HG03097 (cell line): ENCODE results near the gene PTPRN2.
"Not testable (repeated sequence)": the region's sequence is repeated elsewhere in the genome, so short reads cannot be mapped to it uniquely, and the experiment has no call there.

ENCODE experiments used
- ATAC-seq: cut with Tn5 transposase; IDR thresholded peaks from one replicate; pipeline ENCODE4 v1.9.1; 2021; ENCODE audit not compliant: unreplicated experiment, low FRiP score

Gene PTPRN2

DNA sequence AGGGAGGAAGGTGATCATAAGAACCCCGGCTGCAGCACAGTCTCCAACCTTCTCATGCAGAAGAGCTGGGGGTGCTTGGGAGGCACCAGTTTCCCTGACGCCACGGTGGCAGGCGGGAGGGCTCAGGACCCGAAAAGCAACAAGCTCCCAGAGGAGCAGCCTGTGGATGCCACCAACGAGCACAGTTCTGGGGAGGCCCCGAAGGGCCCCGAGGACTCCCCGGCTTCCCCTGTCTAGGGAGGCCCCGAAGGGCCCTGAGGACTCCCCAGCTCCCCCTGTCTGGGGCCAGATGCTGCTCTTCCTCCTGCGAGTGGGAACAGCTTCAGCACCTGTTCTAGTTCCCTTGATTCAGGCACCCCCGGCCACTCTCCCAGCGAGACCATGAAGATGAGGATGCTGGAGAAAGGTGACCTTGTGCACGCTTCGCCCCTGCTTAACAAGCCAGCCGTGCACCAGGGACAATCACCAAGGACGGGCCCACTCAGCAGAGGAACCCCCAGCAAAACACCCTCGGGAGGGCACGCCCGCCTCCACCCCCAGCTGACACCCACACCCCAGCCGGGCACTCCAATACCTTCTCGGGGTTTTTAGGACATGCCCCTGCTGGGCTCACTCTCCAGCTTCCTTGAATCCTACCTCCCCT is 112.5 kb downstream of the PTPRN2 start:
- no peak for ATAC-seq

DNA sequence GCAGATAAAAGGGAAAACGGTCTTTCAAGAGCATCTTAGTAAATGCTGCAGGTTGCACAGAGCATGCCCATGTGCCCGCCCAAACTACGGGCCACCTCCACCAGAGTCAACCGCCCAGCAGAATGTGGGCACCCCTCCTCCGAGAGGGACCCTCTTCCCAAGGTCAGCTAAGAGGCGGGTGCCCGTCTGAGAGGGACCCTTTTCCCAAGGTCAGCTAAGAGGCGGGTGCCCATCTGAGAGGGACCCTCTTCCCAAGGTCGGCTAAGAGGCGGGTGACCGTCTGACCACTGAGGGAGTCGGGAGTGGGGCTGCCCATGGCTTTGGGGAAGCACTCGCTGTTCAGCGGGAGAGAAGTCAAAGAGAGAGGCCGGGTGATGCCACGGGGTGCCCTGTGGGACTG is 113.1 kb downstream of the PTPRN2 start:
- no peak for ATAC-seq

GRCh38 chr7:158473946-158474345 is 113.7 kb downstream of the PTPRN2 start:
- no peak for ATAC-seq

GRCh38 chr7:158473221-158473620 is 114.4 kb downstream of the PTPRN2 start:
- no peak for ATAC-seq

DNA sequence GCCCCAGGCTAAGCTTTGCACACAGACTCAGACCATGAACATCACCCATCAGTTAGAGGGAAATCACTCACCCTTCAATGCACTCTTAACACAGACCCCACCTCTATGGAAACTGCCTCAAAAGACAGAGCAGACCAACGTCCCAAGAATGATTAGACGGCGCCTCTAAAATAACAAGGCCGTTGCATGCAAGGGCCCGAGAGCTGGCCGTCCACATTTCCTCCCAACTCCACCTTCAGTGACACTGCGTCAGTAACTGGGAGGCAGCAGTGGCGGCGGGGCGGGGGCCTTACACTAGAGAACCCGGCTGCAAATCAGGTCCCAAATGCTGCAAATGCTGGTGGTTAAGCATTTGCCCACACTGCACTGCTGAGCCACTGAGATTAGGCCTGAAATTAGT is 115.0 kb downstream of the PTPRN2 start:
- no peak for ATAC-seq

GRCh38 chr7:158471716-158472115 is 115.9 kb downstream of the PTPRN2 start:
- no peak for ATAC-seq

- ATAC-seq, result no peak
These were observed 117.3 kb downstream of the PTPRN2 start for GRCh38 chr7:158470336-158470735.

DNA sequence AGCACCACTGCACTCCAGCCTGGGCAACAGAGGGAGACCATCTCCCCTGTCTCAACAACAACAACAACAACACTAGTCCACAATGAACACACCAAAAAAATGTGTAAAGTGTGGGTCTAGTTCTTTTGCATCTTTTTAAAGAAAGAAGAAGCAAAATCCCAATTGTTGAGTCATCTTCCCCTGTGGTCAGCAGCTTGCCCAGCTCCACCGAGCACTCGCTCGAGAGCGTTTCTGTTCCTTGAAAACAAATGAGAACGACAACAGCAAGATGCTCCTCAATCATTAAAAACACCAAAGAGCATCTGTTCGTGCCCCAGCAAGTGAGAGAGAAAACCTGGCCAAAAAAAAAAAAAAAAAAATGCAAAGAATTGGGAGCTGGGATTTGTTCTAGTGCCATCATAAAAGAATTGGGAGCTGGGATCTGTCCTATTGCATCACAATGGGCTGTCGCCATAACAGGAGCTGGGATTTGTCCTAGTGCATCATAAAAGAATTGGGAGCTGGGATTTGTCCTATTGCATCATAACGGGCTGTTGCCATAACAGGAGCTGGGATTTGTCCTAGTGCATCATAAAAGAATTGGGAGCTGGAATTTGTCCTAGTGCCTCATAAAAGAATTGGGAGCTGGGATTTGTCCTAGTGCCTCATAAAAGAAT is 118.1 kb downstream of the PTPRN2 start:
- no peak for ATAC-seq

DNA sequence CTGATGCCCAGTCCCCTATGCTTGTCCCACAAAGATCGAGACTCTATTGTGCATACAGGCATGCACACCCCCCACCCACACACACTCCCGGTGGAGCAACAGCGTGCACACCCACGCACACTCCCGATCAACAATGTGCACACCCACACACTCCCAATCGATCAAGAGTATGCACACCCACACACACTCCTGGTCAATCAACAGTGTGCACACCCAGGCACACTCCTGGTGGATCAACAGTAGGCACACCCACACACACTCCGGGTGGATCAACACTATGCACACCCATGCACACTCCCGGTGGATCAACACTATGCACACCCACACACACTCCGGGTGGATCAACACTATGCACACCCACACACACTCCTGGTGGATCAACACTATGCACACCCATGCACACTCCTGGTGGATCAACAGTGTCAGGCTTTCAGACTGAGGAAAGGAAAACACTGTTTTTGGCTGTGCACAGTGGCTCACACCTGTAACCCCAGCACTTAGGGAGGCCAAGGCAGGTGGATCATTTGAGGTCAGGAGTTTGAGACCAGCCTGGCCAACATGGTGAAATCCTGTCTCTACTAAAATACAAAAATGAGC is 118.8 kb downstream of the PTPRN2 start:
- no peak for ATAC-seq

GRCh38 chr7:158468181-158468580 is 119.4 kb downstream of the PTPRN2 start:
- ATAC-seq, result no peak

DNA sequence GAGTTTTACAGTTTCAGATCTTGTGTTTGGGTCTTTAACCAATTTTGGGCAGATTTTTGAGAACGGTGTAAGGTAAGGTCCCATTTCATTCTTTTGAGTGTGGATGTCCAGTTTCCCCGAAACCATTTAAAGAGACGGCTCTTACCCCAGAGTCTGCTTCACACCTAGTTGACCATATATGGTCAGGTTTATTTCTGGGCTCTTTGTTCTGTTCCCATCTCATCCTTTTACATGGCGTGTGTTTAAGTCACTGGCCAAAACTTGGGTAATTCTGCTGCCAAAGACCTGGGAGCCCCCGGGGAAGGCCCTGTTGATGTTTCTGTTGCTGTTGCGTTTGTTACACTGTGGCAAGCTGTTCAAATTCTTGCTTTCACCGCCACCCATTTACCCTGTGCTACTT is 120.1 kb downstream of the PTPRN2 start:
- no peak for ATAC-seq

DNA sequence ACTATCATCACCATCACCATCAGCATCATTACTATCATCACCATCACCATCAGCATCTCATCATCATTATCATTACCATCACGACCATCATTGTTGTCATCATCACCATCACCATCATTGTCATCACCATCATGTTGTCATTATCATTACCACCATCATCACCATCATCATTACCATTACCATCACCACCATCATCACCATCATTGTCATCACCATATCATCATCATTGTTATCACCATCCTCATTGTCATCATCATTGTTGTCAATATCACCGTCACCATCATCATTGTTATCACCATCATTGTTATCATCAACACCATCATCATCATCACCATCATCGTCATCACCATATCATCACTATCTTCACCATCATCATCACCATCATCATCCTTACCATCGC is 124.3 kb downstream of the PTPRN2 start:
- ATAC-seq, result no peak

GRCh38 chr7:158461824-158462223 is 125.8 kb downstream of the PTPRN2 start:
- ATAC-seq, result no peak

DNA sequence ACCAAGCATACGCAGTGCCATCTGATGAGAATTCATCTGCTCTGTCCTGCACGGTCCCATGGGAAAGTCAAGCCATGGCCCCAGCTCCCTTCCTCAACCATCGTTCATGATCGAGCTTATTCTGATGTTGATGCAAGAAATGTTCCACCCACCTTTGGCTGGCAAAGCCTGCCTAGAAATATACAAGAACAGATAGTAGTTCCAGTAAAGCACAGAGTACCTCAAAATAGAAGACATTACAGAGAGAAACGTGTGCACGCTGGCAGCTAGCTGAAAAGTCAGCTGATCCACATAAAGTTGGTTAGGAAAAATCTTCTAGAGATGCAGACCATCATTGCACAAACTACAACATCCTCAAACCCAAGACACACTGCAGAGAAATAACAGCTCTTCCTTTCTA is 127.0 kb downstream of the PTPRN2 start:
- no peak for ATAC-seq

DNA sequence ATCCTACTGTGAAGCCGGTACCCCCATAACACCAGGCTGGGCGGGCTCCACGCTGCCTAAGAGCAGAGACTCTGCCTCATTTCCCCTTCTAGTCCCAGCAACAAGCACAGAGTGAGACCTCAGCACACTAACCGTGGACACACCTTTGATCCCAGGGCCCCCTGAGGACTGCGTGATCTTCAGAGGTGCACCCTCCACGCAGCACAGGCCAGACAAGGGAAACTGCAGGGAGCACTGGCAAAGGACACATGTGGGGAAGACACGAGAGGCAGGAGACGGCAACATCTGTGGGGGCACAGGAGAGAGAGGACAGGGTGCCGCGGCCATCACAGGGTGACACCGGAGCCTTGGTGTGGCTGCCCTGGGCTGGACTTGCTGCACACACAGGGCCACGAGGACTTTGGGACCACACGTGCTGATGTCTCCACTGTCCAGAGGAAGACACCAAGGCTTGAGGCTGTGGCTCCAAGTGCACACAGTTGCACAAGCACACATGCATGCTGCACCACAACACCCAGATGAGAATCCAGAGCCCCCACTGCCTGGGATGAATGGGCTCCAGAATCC is 128.8 kb downstream of the PTPRN2 start:
- ATAC-seq, result no peak

- no peak for ATAC-seq
These were observed 129.5 kb downstream of the PTPRN2 start for GRCh38 chr7:158458096-158458495.

DNA sequence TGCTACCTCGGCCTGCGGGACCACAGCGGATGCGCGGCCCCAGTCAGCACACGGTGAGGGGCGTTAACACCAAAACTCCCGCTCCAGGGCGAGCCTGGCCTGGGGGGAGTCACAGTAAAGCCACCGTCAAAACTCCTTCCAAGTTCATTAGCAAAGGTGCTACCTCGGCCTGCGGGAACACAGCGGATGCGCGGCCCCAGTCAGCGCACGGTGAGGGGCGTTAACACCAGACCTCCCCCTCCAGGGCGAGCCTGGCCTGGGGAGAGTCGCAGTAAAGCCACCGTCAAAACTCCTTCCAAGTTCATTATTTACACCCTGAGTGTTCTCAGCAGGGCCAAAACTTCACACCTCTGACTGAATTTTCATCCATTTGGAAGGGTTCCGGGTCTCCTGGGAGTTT is 130.0 kb downstream of the PTPRN2 start:
- not testable (repeated sequence) for ATAC-seq

GRCh38 chr7:158454631-158455030 is 133.0 kb downstream of the PTPRN2 start:
- no peak for ATAC-seq

GRCh38 chr7:158453663-158454062 is 134.0 kb downstream of the PTPRN2 start:
- no peak for ATAC-seq

DNA sequence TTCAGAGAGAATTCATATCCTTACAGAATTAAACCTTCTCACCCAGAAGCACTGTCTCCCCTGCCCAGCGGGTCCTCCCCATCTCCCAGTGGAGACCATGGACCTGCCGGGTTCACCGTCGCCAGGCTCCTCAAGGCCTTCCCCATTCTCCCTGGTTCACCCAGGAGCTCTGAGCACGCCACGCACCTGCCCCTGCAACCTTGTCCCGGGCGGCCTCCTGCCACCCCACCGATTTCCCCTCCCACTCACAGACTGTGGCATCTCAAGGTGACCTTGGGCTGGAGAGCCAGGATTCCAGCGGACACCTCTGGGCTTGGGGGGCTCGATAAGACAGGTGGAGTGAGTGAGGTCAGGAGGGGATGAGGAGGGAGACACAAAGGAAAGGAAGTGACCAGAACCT is 135.3 kb downstream of the PTPRN2 start:
- ATAC-seq, result no peak

DNA sequence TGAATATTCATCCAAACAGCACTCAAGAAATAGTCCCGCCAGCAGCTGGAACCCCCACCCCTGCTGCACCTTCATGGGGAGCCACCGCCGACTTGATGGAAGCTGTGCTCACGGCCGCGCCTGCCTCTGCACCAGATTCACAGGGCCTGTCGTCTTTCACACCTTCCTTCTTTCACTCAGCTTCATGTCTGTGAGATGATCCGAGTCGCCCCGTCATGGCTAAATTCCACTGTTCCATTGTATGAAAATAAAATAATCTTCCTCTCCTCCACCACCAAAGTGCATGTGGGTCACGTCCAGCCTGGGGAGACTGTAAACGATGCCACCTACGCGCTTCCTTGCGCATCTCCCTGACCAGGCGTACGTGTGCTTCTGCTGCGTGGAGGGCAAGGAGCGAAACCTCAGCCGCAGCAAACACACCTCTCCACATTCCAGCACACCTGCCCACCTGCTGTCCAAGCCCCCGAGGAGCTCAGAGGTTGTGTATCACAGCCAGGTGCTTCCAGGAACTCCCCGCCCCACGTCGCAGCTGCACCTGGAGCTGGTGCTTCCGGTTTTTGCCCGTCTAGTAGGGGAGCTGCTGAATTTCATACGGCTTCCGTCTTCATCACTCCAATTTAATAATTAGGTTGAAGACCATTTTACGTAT is 137.0 kb downstream of the PTPRN2 start:
- ATAC-seq, result no peak
